ENCODE data around the gene VPS13A. TPM values are rescaled to one million over a fixed set of nuclear protein-coding genes. Genes with fewer than 3 reads are reported as not detected.

The VPS13A gene
- total RNA-seq, 1 experiment from 2014 or later: 32.6 TPM

GRCh38 chr9:77277719-77278118, 100.4 kb downstream of the VPS13A start:
- no TSS peak for BruUV-seq (replicated peaks)
- no peaks in the 10 kb centered on the region for H3K9me3 Mint-ChIP-seq (ENCODE audit: low read depth, unreplicated experiment)
- no peak overlapping the region for H3K27ac Mint-ChIP-seq (ENCODE audit: unreplicated experiment)
- intact Hi-C loops (cut with micrococcal nuclease; ENCODE audit: unreplicated experiment): loop anchor here (5.0 kb wide), 1 partner anchor 45 kb away; no protein-coding TSS in a partner anchor
- CTCF ChIA-PET: interaction anchor here (0.6 kb wide), 1 partner anchor 1751 kb away, joined by 4 read pairs; no protein-coding TSS in a partner anchor
- H3K36me3 Mint-ChIP-seq (ENCODE audit: insufficient read depth, unreplicated experiment): no peaks in the 10 kb centered on the region
- TF ChIP-seq, protein P1, sequence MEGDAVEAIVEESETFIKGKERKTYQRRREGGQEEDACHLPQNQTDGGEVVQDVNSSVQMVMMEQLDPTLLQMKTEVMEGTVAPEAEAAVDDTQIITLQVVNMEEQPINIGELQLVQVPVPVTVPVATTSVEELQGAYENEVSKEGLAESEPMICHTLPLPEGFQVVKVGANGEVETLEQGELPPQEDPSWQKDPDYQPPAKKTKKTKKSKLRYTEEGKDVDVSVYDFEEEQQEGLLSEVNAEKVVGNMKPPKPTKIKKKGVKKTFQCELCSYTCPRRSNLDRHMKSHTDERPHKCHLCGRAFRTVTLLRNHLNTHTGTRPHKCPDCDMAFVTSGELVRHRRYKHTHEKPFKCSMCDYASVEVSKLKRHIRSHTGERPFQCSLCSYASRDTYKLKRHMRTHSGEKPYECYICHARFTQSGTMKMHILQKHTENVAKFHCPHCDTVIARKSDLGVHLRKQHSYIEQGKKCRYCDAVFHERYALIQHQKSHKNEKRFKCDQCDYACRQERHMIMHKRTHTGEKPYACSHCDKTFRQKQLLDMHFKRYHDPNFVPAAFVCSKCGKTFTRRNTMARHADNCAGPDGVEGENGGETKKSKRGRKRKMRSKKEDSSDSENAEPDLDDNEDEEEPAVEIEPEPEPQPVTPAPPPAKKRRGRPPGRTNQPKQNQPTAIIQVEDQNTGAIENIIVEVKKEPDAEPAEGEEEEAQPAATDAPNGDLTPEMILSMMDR (IDR thresholded peaks at IDR 0.05; ENCODE audit: unreplicated experiment): no peak
- no peaks in the 10 kb centered on the region for H3K27me3 Mint-ChIP-seq (ENCODE audit: unreplicated experiment)
- DNase-seq: no peak
- H3K4me3 Mint-ChIP-seq (ENCODE audit: low read depth, unreplicated experiment): no peak overlapping the region
- no peaks in the 10 kb centered on the region for H3K4me1 Mint-ChIP-seq (ENCODE audit: low read depth, unreplicated experiment)

DNA sequence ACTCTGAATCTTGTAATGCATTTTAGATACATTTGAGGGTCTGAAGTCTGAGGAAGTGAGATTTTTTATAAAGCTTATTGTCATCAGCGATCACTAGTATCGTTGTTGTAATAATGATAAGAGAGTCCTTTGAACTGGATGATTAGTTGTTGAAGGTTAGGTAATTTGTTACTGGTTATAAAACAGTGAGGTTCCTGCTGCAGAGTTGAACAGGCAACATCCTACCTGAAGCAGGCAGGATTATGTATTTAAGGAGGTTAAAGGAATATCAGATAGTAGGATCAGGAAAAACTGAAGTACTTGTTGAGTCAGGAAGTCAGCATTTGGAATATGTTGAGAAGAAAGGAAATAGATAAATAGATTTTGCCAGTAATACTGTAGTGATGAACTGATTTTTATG, 106.7 kb downstream of the VPS13A start:
- CTCF ChIA-PET: no interaction called here
- no peak overlapping the region for H3K4me3 Mint-ChIP-seq (ENCODE audit: low read depth, unreplicated experiment)
- H3K27ac Mint-ChIP-seq (ENCODE audit: unreplicated experiment): no peak overlapping the region
- no TSS peak for BruUV-seq (replicated peaks)
- H3K4me1 Mint-ChIP-seq (ENCODE audit: low read depth, unreplicated experiment): no peaks in the 10 kb centered on the region
- H3K36me3 Mint-ChIP-seq (ENCODE audit: insufficient read depth, unreplicated experiment): no peaks in the 10 kb centered on the region
- intact Hi-C loops (cut with micrococcal nuclease; ENCODE audit: unreplicated experiment): no loop called here
- peaks cover 4% of the 10 kb centered on the region for H3K9me3 Mint-ChIP-seq (ENCODE audit: low read depth, unreplicated experiment)
- TF ChIP-seq, protein P1 (IDR thresholded peaks at IDR 0.05; ENCODE audit: unreplicated experiment): no peak
- no peaks in the 10 kb centered on the region for H3K27me3 Mint-ChIP-seq (ENCODE audit: unreplicated experiment)
- DNase-seq: no peak

DNA sequence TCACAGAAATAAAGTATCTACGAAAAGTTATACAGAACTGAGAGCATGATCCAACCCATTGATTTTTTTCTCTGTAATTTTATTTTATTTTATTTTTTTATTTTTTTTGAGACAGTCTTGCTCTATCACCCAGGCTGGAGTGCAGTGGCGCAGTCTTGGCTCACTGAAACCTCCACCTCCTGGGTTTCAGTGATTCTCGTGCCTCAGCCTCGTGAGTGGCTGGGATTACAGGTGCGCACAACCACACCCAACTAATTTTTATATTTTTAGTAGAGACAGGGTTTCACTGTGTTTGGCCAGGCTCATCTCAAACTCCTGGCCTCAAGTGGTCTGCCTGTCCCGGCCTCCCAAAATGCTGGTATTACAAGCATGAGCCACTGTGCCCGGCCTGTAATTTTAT, 107.3 kb downstream of the VPS13A start:
- no peak overlapping the region for H3K4me3 Mint-ChIP-seq (ENCODE audit: low read depth, unreplicated experiment)
- intact Hi-C loops (cut with micrococcal nuclease; ENCODE audit: unreplicated experiment): no loop called here
- H3K4me1 Mint-ChIP-seq (ENCODE audit: low read depth, unreplicated experiment): no peaks in the 10 kb centered on the region
- H3K36me3 Mint-ChIP-seq (ENCODE audit: insufficient read depth, unreplicated experiment): no peaks in the 10 kb centered on the region
- DNase-seq: no peak
- peaks cover 4% of the 10 kb centered on the region for H3K9me3 Mint-ChIP-seq (ENCODE audit: low read depth, unreplicated experiment)
- CTCF ChIA-PET: no interaction called here
- no peaks in the 10 kb centered on the region for H3K27me3 Mint-ChIP-seq (ENCODE audit: unreplicated experiment)
- TF ChIP-seq, protein P1 (IDR thresholded peaks at IDR 0.05; ENCODE audit: unreplicated experiment): no peak
- H3K27ac Mint-ChIP-seq (ENCODE audit: unreplicated experiment): no peak overlapping the region
- BruUV-seq (replicated peaks): no TSS peak

DNA sequence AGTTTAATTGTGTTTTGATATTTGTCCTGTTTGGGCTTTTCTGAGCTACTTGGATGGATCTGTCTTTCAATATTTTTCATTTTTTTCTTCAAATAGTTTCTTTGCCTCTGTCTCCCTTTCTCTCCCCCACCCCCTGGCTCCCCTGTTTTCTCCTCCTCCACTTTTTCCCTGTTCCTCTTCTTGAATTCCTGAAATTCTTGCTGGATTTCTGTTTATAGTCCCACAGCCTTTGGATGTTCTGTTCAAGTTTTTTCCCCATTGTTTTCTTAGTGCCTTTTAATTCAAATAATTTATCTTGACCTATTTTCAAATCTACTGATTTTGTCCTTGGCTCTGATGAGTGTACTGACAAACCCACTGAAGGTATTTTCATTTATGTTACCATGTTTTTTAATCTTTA, 113.0 kb downstream of the VPS13A start:
- Mint-ChIP-seq H3K4me1 (ENCODE audit: low read depth, unreplicated experiment) (no peaks in the 10 kb centered on the region), H3K27me3 (ENCODE audit: unreplicated experiment) (no peaks in the 10 kb centered on the region), H3K27ac (ENCODE audit: unreplicated experiment) (no peak overlapping the region), H3K4me3 (ENCODE audit: low read depth, unreplicated experiment) (no peak overlapping the region), H3K36me3 (ENCODE audit: insufficient read depth, unreplicated experiment) (no peaks in the 10 kb centered on the region), H3K9me3 (ENCODE audit: low read depth, unreplicated experiment) (peaks cover 4% of the 10 kb centered on the region)
- intact Hi-C loops (cut with micrococcal nuclease; ENCODE audit: unreplicated experiment): no loop called here
- no TSS peak for BruUV-seq (replicated peaks)
- TF ChIP-seq, protein P1 (IDR thresholded peaks at IDR 0.05; ENCODE audit: unreplicated experiment): no peak
- no peak for DNase-seq
- CTCF ChIA-PET: no interaction called here
